ENCODE results near the gene TAF6. TPM values are rescaled to one million over a fixed set of nuclear protein-coding genes. Genes with fewer than 3 reads are reported as not detected.

The TAF6 gene
- total and polyA plus RNA-seq, 9 of the 15 experiments (the other 6 are each of a cell fraction or from before 2014, with no cell fraction given), result 0.78 to 78.7 (median 21.3) TPM

- TF ChIP-seq ZBTB49 (CRISPR knock-in tag; IDR thresholded peaks at IDR 0.05; ENCODE audit: borderline replicate concordance) (peak; percentile 92; the same call in 1 of the 2 replicates), ARID3A (IDR thresholded peaks at IDR 0.05; ENCODE audit: borderline replicate concordance, low read depth, low read length) (0 out of 2 replicates have a peak, but pooled peaks have one; percentile 19), CBX8 (IDR thresholded peaks at IDR 0.05; ENCODE audit: borderline replicate concordance, extremely low read depth, low read depth, low read length, poor library complexity, severe bottlenecking) (no peak), ZNF23 (CRISPR knock-in tag; IDR thresholded peaks at IDR 0.05) (no peak), ZNF764 (CRISPR knock-in tag; IDR thresholded peaks at IDR 0.05; ENCODE audit: low read depth) (no peak), WHSC1 (IDR thresholded peaks at IDR 0.05; ENCODE audit: low read length) (no peak), PATZ1 (CRISPR knock-in tag; IDR thresholded peaks at IDR 0.05; ENCODE audit: borderline replicate concordance) (0 out of 2 replicates have a peak, but pooled peaks have one; percentile 34), RB1 (IDR thresholded peaks at IDR 0.05; ENCODE audit: low read depth) (peak; percentile 100), SRSF9 (IDR thresholded peaks at IDR 0.05; ENCODE audit: borderline replicate concordance, low read depth, low read length) (no peak), KAT2B (IDR thresholded peaks at IDR 0.05; ENCODE audit: low read depth, low read length) (no peak), BDP1 (IDR thresholded peaks at IDR 0.05; ENCODE audit: insufficient read depth, insufficient read length) (no peak), E4F1 (CRISPR knock-in tag; IDR thresholded peaks at IDR 0.05; ENCODE audit: borderline replicate concordance) (no peak), ZC3H11A (IDR thresholded peaks at IDR 0.05; ENCODE audit: low read depth, low read length) (no peak), ZNF41 (CRISPR knock-in tag; conservative IDR thresholded peaks at IDR 0.05) (0 out of 2 replicates have a peak, but pooled peaks have one; percentile 40), ZFP30 (CRISPR knock-in tag; IDR thresholded peaks at IDR 0.05; ENCODE audit: borderline replicate concordance) (no peak), ARID1B (IDR thresholded peaks at IDR 0.05) (no peak), ETV1 (tag; conservative IDR thresholded peaks at IDR 0.05; ENCODE audit: low read depth) (0 out of 2 replicates have a peak, but pooled peaks have one; percentile 11), ELF1 (tag; IDR thresholded peaks at IDR 0.05) (no peak)
Observed at GRCh38 chr7:100101016-100101862, 17.9 kb downstream of the TAF6 start, which contains the start of the genes AP4M1 and MCM7 (continued).

Measured in K562 (cell line).